Esophagus muscularis mucosa (tissue), 4 donors: ENCODE measurements around the gene SIAE.

Experiments used
- CTCF ChIP-seq, 3 experiments: fragments of 200-600 bp in 2 of 3; fragments of 450-650 bp in 1 of 3; sonication (generic) in 2 of 3; IDR thresholded peaks; one replicate each; pipeline ENCODE4 v1.5.1; 2017 to 2019; ENCODE audit warnings: antibody characterized with exemption in 3 of 3, mild to moderate bottlenecking in 2 of 3, moderate library complexity in 1 of 3
- EP300 ChIP-seq: sonication (generic); formaldehyde crosslinking; IDR thresholded peaks from one replicate; pipeline ENCODE4 v1.6.1; 2017; ENCODE audit warnings: antibody characterized with exemption
- POLR2A ChIP-seq: fragments of 450-650 bp; IDR thresholded peaks from one replicate; pipeline ENCODE4 v1.6.1; 2017; ENCODE audit warnings: antibody characterized with exemption, moderate library complexity, mild to moderate bottlenecking, low read depth
- POLR2AphosphoS5 ChIP-seq, 2 donors: sonication (generic); formaldehyde crosslinking; IDR thresholded peaks; one replicate each; pipeline ENCODE4 v1.6.1; 2017; ENCODE audit warnings: antibody characterized with exemption in 2 of 2

GRCh38 chr11:124657904-124658303 lies 15.6 kb downstream of the SIAE start:
- TF ChIP-seq POLR2AphosphoS5 (IDR thresholded peaks at IDR 0.05) (no peak), CTCF (IDR thresholded peaks at IDR 0.05) (no peak), POLR2A (no peak), EP300 (no peak)
